ENCODE results near the gene CA10.

Gene CA10

GRCh38 chr17:52049051-52049450, 109.5 kb downstream of the CA10 start:
- no peak for DNase-seq (ENCODE audit: extremely low read depth in 1 of 2, low read depth in 1 of 2)

- no peak for DNase-seq (ENCODE audit: extremely low read depth in 1 of 2, low read depth in 1 of 2)
Observed at GRCh38 chr17:52048137-52048898, 110.2 kb downstream of the CA10 start.

- no peak for DNase-seq (ENCODE audit: extremely low read depth in 1 of 2, low read depth in 1 of 2)
Observed at GRCh38 chr17:52047086-52047485, 111.4 kb downstream of the CA10 start.

GRCh38 chr17:52041123-52041617, 117.3 kb downstream of the CA10 start:
- DNase-seq (ENCODE audit: extremely low read depth in 1 of 2, low read depth in 1 of 2): no peak

- no peak for DNase-seq (ENCODE audit: extremely low read depth in 1 of 2, low read depth in 1 of 2)
Observed at GRCh38 chr17:52036416-52036815, 122.1 kb downstream of the CA10 start.

- no peak for DNase-seq (ENCODE audit: extremely low read depth in 1 of 2, low read depth in 1 of 2)
Observed at GRCh38 chr17:52035336-52035915, 123.1 kb downstream of the CA10 start.

- no peak for DNase-seq (ENCODE audit: extremely low read depth in 1 of 2, low read depth in 1 of 2)
Observed at GRCh38 chr17:52032454-52032853, 126.1 kb downstream of the CA10 start.

GRCh38 chr17:52030052-52030451, 128.5 kb downstream of the CA10 start:
- no peak for DNase-seq (ENCODE audit: extremely low read depth in 1 of 2, low read depth in 1 of 2)

- DNase-seq (ENCODE audit: extremely low read depth in 1 of 2, low read depth in 1 of 2): no peak
Observed at GRCh38 chr17:52027620-52028295, 130.8 kb downstream of the CA10 start.

- DNase-seq (ENCODE audit: extremely low read depth in 1 of 2, low read depth in 1 of 2): no peak
Observed at GRCh38 chr17:52027081-52027480, 131.4 kb downstream of the CA10 start.

- no peak for DNase-seq (ENCODE audit: extremely low read depth in 1 of 2, low read depth in 1 of 2)
Observed at GRCh38 chr17:52026075-52026474, 132.4 kb downstream of the CA10 start.

- DNase-seq (ENCODE audit: extremely low read depth in 1 of 2, low read depth in 1 of 2): no peak
Observed at GRCh38 chr17:52025236-52025635, 133.3 kb downstream of the CA10 start.

- DNase-seq (ENCODE audit: extremely low read depth in 1 of 2, low read depth in 1 of 2): no peak
Observed at GRCh38 chr17:52024300-52024870, 134.1 kb downstream of the CA10 start.

GRCh38 chr17:52011064-52011463, 147.4 kb downstream of the CA10 start:
- DNase-seq (ENCODE audit: extremely low read depth in 1 of 2, low read depth in 1 of 2): no peak

GRCh38 chr17:51999654-52000053, 158.9 kb downstream of the CA10 start:
- no peak for DNase-seq (ENCODE audit: extremely low read depth in 1 of 2, low read depth in 1 of 2)

- DNase-seq (ENCODE audit: extremely low read depth in 1 of 2, low read depth in 1 of 2): no peak
Observed at GRCh38 chr17:51997723-51998122, 160.8 kb downstream of the CA10 start.

- no peak for DNase-seq (ENCODE audit: extremely low read depth in 1 of 2, low read depth in 1 of 2)
Observed at GRCh38 chr17:51995797-51996403, 162.6 kb downstream of the CA10 start.

GRCh38 chr17:51992864-51993416, 165.6 kb downstream of the CA10 start:
- no peak for DNase-seq (ENCODE audit: extremely low read depth in 1 of 2, low read depth in 1 of 2)

- no peak for DNase-seq (ENCODE audit: extremely low read depth in 1 of 2, low read depth in 1 of 2)
Observed at GRCh38 chr17:51971121-51971520, 187.4 kb downstream of the CA10 start.

GRCh38 chr17:51961689-51962088, 196.8 kb downstream of the CA10 start:
- DNase-seq (ENCODE audit: extremely low read depth in 1 of 2, low read depth in 1 of 2): no peak

- DNase-seq (ENCODE audit: extremely low read depth in 1 of 2, low read depth in 1 of 2): no peak
Observed at GRCh38 chr17:51957786-51958185, 200.7 kb downstream of the CA10 start.

All from stimulated activated CD8-positive, alpha-beta memory T cell treated with anti-CD3 and anti-CD28 coated beads, Interleukin-7, amount 100 ng/mL, for 48 hours (primary cell).